ENCODE data around the gene AAMP. TPM values are rescaled to one million over a fixed set of nuclear protein-coding genes. Genes with fewer than 3 reads are reported as not detected.

AAMP gene
- total RNA-seq, 1 experiment from 2014 or later: 125 TPM

DNA sequence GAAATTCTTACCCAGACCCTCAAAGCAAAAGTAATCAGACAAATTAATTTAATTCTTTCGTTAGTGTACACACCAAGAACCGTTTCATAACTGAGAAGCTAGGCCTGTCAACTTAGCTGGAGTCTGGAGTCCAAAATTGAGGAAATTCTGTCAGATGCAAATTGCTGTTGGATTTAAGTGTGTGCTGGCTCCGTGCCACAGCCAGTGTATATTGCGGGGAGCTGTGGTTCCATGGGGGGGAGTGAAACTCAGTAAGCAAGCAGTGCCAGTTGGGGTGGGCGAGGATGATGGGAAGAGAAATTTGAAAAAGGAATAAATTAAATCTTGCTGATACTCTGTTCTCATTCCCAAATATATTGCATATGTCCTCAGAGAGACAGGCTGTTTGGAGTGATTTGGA is 48.9 kb downstream of the AAMP start:
- Mint-ChIP-seq H3K4me1 (peaks cover 29% of the 10 kb centered on the region), H3K36me3 (peaks cover 26% of the 10 kb centered on the region), H3K9me3 (no peaks in the 10 kb centered on the region), H3K27me3 (ENCODE audit: low read depth) (no peaks in the 10 kb centered on the region), H3K27ac (peak overlapping the region; percentile 76; the same call in 1 of the 2 replicates), H3K4me3 (no peak overlapping the region)
- CTCF ChIA-PET: interaction anchor here (1.0 to 2.1 kb wide), 2 partner anchors 10 to 52 kb away, joined by 3 to 4 read pairs; no protein-coding TSS in a partner anchor
- no peak for TF ChIP-seq GTF2I (CRISPR knock-in tag; conservative IDR thresholded peaks at IDR 0.05)
- ATAC-seq (no peak), DNase-seq (ENCODE audit: low spot score) (no peak)
- POLR2A ChIA-PET: no interaction called here

DNA sequence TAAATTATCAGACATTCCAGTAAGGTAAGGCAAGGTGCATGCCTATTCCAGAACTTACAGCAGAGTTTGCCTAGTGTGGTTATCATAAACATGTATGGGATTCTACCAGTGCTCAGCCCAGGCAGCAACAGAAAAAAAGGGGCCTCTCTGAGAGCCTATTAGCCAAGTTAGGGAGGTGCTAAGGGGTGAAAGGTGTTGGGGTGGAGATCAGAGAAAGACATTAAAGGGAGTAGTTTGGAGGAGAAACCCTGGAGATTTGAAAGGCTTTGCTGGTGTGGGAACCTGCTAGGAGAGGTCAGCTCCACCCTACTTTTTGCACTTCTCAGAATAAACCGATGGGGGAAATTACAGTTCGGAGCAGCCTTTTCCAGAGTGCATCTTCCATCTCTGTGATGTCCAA is 50.0 kb downstream of the AAMP start:
- ChIA-PET CTCF (interaction anchor here (0.5 to 2.1 kb wide), 3 partner anchors 11 to 421 kb away, joined by 3 to 5 read pairs (median 4); no protein-coding TSS in a partner anchor), POLR2A (no interaction called here)
- ATAC-seq (no peak), DNase-seq (ENCODE audit: low spot score) (no peak)
- H3K9me3 Mint-ChIP-seq: no peaks in the 10 kb centered on the region
- no peaks in the 10 kb centered on the region for H3K27me3 Mint-ChIP-seq (ENCODE audit: low read depth)
- H3K36me3 Mint-ChIP-seq: peaks cover 16% of the 10 kb centered on the region
- H3K27ac Mint-ChIP-seq: peak overlapping the region; percentile 94
- TF ChIP-seq ZNF423 (CRISPR knock-in tag; IDR thresholded peaks at IDR 0.05) (no peak), NR1H2 (CRISPR knock-in tag; IDR thresholded peaks at IDR 0.05) (no peak), ZNF121 (CRISPR knock-in tag; IDR thresholded peaks at IDR 0.05) (no peak), ELF4 (CRISPR knock-in tag; IDR thresholded peaks at IDR 0.05; ENCODE audit: low read depth) (no peak), ZNF219 (CRISPR knock-in tag; IDR thresholded peaks at IDR 0.05; ENCODE audit: borderline replicate concordance) (no peak), NFYB (CRISPR knock-in tag; conservative IDR thresholded peaks at IDR 0.05; ENCODE audit: low read depth) (no peak), GABPB1 (CRISPR knock-in tag; IDR thresholded peaks at IDR 0.05) (no peak), CBFB (CRISPR knock-in tag; IDR thresholded peaks at IDR 0.05; ENCODE audit: low read depth) (no peak), KAT7 (CRISPR knock-in tag; IDR thresholded peaks at IDR 0.05; ENCODE audit: borderline replicate concordance) (no peak), ZNF317 (CRISPR knock-in tag; IDR thresholded peaks at IDR 0.05; ENCODE audit: borderline replicate concordance, low read depth) (no peak), FOXP1 (CRISPR knock-in tag; IDR thresholded peaks at IDR 0.05; ENCODE audit: borderline replicate concordance) (no peak), IRF2 (CRISPR knock-in tag; IDR thresholded peaks at IDR 0.05; ENCODE audit: borderline replicate concordance, low read depth) (no peak), ZBTB21 (CRISPR knock-in tag; IDR thresholded peaks at IDR 0.05; ENCODE audit: borderline replicate concordance) (no peak)
- TF ChIP-seq, protein P1, sequence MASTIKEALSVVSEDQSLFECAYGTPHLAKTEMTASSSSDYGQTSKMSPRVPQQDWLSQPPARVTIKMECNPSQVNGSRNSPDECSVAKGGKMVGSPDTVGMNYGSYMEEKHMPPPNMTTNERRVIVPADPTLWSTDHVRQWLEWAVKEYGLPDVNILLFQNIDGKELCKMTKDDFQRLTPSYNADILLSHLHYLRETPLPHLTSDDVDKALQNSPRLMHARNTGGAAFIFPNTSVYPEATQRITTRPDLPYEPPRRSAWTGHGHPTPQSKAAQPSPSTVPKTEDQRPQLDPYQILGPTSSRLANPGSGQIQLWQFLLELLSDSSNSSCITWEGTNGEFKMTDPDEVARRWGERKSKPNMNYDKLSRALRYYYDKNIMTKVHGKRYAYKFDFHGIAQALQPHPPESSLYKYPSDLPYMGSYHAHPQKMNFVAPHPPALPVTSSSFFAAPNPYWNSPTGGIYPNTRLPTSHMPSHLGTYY (CRISPR knock-in tag; IDR thresholded peaks at IDR 0.05): no peak
- TF ChIP-seq, protein P2, sequence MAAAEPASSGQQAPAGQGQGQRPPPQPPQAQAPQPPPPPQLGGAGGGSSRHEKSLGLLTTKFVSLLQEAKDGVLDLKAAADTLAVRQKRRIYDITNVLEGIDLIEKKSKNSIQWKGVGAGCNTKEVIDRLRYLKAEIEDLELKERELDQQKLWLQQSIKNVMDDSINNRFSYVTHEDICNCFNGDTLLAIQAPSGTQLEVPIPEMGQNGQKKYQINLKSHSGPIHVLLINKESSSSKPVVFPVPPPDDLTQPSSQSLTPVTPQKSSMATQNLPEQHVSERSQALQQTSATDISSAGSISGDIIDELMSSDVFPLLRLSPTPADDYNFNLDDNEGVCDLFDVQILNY (CRISPR knock-in tag; IDR thresholded peaks at IDR 0.05): no peak
- TF ChIP-seq, protein P3, sequence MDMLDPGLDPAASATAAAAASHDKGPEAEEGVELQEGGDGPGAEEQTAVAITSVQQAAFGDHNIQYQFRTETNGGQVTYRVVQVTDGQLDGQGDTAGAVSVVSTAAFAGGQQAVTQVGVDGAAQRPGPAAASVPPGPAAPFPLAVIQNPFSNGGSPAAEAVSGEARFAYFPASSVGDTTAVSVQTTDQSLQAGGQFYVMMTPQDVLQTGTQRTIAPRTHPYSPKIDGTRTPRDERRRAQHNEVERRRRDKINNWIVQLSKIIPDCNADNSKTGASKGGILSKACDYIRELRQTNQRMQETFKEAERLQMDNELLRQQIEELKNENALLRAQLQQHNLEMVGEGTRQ (CRISPR knock-in tag; IDR thresholded peaks at IDR 0.05): no peak
- TF ChIP-seq, protein P4, sequence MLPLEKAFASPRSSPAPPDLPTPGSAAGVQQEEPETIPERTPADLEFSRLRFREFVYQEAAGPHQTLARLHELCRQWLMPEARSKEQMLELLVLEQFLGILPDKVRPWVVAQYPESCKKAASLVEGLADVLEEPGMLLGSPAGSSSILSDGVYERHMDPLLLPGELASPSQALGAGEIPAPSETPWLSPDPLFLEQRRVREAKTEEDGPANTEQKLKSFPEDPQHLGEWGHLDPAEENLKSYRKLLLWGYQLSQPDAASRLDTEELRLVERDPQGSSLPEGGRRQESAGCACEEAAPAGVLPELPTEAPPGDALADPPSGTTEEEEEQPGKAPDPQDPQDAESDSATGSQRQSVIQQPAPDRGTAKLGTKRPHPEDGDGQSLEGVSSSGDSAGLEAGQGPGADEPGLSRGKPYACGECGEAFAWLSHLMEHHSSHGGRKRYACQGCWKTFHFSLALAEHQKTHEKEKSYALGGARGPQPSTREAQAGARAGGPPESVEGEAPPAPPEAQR (CRISPR knock-in tag; IDR thresholded peaks at IDR 0.05): no peak
- TF ChIP-seq, protein P5, sequence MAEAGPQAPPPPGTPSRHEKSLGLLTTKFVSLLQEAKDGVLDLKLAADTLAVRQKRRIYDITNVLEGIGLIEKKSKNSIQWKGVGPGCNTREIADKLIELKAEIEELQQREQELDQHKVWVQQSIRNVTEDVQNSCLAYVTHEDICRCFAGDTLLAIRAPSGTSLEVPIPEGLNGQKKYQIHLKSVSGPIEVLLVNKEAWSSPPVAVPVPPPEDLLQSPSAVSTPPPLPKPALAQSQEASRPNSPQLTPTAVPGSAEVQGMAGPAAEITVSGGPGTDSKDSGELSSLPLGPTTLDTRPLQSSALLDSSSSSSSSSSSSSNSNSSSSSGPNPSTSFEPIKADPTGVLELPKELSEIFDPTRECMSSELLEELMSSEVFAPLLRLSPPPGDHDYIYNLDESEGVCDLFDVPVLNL (CRISPR knock-in tag; IDR thresholded peaks at IDR 0.05; ENCODE audit: borderline replicate concordance, low read depth): no peak
- TF ChIP-seq, protein P6, sequence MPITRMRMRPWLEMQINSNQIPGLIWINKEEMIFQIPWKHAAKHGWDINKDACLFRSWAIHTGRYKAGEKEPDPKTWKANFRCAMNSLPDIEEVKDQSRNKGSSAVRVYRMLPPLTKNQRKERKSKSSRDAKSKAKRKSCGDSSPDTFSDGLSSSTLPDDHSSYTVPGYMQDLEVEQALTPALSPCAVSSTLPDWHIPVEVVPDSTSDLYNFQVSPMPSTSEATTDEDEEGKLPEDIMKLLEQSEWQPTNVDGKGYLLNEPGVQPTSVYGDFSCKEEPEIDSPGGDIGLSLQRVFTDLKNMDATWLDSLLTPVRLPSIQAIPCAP (CRISPR knock-in tag; IDR thresholded peaks at IDR 0.05): no peak
- TF ChIP-seq, protein P7, sequence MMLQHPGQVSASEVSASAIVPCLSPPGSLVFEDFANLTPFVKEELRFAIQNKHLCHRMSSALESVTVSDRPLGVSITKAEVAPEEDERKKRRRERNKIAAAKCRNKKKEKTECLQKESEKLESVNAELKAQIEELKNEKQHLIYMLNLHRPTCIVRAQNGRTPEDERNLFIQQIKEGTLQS (CRISPR knock-in tag; conservative IDR thresholded peaks at IDR 0.05): no peak
- peaks cover 29% of the 10 kb centered on the region for H3K4me1 Mint-ChIP-seq
- no peak overlapping the region for H3K4me3 Mint-ChIP-seq
